HG02884 (cell line): ENCODE results near the gene RERE.

Experiments
- ATAC-seq: cut with Tn5 transposase; IDR thresholded peaks from one replicate; pipeline ENCODE4 v1.9.1; 2021; ENCODE audit warnings: mild to moderate bottlenecking, moderate library complexity; ENCODE audit not compliant: unreplicated experiment

Gene RERE

DNA sequence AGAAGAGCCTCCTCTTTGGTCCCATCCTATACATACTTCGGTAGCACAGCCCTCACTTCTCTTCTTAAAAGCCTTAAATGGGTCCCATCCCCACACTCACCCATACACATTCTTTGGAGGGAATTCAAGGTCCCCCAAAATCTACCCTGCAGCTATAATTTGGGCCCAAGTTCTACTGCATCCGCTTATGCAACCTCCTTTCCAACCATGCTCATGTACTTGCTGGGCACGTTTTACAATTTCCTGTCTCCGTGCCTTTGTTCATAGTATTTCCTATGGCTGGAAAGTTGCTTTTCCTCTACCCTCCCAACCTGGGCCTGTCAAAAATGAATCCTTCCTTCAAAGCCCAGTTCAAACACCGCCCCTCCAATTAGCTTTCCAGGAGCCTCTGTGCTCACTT lies 399.8 kb downstream of the RERE start:
- ATAC-seq, result no peak

DNA sequence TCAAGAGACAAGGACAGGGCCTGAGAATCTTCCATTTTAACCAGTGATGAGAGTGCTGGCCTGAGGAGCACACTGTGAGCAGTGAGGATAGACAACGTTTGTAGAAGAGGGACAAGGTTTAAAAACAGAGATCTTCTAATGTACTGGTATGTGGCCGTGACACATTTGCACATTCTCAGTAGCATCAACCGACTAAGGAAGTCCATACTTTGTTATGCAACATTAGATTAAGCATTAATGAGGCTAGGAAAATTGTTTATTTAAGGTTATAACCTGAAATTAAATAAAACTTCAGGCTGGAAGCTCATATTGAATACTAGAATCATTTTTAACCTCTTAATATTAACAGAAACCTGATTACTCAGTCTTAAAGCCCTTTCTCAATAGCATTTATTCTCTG lies 400.6 kb downstream of the RERE start:
- ATAC-seq, result no peak

DNA sequence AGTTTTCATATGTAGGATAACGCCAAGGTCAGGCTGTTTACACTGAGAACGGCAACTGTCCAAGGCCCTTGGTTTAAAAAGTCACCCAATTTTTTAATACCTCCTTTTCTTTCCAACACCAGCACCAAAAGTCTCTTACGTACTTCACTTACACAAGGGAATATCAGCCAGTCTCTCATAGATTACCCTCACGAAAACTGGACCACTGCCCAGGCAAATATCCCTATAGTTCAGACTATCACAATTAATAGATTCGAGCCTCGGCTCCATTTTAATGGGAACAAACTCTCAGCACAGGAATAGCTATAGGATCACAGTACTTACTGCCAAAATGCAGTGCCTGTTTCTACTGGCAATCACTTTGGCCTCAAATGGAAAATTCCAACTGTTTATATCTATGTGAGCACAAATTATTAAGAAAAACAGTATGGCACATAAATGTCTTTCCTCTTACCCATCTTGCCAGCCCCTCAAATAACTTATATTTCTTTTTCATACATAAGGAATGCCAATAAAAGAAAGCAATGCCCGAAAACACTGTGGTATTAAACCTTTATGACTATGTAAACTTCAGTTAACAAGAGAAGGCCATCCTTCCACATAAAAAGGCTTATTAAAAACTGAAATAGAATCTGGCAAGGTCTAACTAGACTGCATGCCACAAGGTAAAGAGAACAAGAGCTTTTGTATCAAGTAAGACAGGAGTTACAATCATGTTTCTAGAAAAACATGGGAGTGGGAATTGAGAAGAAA lies 401.7 kb downstream of the RERE start:
- ATAC-seq, result no peak

DNA sequence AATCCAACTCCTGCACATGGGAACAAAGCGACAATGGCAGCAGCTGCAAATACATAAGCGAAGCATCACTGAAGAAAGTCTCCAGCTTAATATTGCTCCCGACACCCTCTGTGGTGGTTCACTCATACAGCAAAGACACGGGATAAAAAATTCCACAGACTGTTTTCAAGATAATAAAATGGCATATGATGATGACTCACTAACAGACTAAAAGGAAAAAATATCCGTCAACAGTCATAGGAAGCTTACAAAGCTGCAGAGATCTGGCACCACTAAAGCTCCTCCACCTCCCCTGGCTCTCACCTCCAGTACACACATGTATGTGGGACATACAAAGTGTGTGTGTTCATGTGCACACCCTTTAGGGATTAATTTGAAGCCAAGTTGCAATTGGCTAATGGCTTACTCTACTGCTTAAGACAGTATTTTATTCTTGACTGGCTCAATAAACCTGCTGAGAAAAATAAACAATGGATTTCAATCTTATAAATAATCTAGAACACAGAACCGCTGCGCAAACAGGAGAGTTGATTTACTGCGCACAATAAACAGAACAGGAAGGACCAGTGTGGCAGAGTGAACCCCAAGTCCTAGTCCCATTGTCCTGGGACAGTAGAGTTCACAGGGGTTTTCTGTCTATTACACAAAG lies 405.1 kb downstream of the RERE start:
- no peak for ATAC-seq

DNA sequence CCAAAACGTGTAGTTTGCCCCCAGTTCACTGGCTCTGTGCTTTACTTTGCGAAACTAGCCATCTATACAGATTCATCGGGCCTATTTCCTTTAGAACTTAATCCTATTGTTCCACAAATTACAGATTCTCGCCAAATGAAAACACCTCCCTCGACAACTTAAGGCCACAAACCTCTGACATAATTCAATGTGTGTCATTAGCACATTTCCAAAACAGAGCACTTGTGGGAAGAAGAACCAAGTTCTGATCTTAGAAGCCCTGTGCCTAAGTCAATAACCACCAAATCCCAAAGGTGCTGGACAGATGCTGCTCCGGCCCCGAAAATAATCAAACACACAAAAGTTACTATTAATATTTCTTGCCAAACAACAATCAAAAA lies 405.6 kb downstream of the RERE start:
- ATAC-seq, result no peak

DNA sequence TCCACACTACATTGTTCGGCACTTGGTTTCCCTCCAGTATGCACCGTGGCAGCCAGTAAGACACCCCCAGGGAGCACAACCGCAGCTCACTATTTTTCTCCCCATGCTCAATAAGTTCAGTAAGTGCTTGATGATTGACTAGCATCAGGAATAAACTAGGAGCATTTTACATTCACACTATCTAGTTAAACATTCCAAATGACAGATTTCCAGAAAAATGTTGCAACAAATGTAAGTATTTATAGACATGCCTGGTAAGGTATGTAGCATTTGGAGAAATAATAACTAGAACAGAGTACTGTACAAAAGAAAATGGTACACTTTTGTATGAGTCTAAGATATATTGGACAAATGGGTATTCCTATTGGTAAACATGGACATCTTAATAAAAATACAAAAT lies 406.6 kb downstream of the RERE start:
- ATAC-seq, result no peak

DNA sequence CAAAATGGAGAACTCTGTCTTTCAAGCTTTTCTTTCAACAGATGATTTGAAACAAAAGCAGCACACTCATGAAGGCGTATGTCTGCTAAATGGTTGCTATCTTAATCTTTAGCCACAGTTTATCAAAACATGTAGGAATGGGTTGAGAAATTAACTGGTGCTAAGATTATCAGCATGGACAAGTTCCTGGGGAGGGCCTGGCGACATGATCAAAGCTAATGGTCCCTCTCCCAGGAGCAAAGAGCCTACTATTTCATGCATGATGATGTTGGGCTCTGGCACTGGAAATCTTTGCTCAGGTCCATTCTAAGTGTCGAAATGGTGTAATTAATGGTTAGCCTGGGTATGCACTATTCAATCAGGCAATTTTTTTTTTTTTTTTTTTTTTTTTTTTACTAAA lies 407.8 kb downstream of the RERE start:
- ATAC-seq, result no peak

DNA sequence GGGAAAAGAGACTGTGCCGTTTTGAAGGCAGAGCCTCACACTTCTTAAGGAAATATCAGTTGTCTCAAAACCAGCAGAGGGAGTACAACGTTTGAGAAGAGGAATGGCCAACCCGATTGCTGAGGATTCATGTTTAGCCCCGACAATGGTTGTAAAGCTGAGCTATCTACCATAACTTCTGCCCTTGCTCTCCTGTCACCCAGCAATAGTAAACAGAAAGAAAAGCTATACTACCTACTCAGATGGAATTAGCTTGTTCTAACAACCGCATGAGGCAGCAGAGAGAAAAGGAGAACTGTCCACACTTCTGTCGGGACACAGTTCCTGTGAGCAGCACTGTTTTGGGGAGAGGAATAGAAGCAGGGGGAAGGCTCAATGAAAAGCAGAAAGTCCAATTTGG lies 408.3 kb downstream of the RERE start:
- no peak for ATAC-seq

DNA sequence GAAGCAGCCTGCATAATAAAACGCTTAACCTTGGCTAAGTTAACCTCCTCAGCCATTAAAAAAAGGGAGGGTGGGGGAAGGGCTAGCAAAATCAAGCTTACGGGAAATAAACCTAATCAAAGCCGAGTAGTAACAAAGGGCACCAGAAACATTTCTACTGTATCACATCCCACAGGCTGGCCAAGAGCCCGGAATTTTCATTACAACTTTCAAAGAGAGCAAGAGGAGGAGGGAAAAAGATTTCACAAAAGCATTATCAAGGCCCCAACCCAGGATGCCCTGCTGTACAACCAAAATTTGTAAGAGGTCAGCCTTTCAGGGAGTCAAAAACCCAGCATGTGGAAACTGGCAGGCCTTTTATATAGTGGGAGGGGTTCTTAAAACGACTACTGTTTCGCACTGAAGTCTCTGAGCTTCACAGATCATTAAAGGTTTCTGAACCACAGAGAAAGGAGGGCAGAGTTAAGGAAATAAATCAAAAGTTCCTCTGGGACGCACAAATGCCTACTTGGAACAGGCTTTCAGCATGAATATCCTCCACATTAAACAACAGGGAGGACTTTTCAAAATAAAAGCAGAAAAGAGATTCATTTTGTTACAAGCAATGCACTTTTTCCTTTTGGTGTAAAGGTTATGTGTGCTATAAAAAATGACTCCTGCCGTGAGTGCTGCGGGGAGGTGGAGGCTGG lies 409.1 kb downstream of the RERE start:
- no peak for ATAC-seq

DNA sequence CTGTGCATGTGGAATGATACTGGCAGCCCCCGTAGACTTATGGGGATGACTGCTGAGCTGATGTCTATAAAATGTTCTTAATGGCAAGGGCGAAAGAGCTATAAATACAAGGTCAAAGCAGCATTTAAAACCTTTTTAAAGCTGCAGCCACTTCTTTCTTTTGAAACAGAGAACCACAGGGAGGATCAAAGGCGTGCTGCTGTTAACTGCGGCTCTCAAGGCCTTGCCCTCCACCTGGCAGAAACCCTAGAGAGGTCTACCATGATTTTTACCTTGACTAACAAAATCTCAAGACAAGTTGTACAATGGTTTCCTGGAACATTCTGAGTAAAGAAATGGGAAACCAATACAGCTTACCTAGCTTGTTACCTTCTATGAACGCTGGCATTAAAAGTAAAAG lies 409.8 kb downstream of the RERE start:
- ATAC-seq, result no peak

DNA sequence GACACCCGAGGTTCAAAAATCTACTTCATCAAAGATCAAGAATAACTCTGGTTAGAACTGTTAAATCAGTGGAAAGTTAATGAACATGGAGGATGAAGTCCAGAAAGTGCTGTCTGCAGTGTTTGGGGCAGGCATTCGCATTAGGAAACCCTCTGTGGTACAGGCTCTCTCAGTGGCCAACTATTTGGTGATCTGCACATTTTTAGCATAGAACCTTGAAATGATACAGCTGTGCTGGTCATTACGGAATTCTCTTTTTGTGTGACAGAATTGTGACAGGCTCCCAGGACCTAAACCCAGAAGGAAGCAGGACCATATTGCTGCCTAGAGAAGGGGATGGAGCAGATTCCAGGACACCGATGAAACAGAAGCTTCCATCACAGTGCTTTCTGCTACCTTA lies 410.5 kb downstream of the RERE start:
- no peak for ATAC-seq

DNA sequence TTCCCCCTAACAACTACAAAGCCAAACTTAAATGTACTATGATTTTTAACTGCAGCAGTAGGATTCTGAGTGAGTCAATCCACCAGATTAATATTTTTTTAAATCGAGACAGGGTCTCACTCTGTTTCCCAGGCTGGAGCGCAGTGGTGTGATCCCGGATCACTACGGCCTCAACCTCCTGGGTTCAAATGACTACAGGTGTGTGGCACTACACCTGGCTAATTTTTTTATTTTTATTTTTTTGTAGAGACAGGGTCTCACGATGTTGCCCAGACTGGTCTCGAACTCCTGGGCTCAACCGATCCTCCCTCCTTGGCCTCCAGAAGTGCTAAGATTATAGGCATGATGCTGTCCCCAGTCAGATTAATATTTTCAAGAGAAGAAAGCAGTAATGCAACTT lies 411.4 kb downstream of the RERE start:
- ATAC-seq, result no peak

DNA sequence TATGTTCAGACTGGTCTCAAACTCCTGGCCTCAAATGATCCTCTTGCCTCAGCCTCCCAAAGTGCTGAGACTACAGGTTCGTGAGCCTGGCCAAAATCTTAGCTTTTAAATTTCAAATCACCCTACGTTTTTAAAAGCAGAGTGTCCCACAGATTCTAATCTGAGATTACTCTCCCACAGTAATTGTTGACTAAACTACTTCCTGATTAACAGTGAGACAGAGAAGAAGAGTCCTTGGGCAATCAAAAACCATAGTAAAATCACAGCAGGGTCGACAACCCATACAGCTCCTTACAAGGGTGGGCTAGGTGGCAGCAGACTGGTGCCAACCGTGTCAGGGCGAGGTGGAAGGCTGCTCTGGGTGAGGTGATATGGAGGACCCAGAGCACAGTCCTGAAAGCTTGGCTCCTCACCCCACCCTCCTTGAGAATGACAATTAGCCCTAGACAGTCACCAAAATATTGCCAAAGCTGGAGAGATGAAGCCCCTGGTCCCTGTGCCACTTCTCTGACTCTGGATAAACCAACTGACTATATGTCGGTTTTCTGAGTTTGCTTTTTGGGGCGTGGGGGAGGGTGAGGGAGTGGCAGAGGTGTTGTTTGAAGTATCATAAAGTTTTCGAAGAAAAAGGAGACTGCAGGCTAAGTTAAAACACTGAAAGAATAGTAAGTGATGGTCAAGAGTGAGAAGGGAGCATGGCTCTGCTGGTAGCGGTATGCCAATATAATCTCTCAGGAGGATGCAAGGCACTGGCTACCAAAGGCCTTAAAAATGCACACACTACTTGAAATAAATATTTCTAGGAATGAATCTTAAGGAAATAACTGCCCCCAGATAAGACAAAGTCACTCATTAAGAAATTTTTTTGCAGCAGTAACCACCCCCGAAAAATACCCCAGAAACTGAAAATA lies 412.7 kb downstream of the RERE start:
- ATAC-seq, result no peak

DNA sequence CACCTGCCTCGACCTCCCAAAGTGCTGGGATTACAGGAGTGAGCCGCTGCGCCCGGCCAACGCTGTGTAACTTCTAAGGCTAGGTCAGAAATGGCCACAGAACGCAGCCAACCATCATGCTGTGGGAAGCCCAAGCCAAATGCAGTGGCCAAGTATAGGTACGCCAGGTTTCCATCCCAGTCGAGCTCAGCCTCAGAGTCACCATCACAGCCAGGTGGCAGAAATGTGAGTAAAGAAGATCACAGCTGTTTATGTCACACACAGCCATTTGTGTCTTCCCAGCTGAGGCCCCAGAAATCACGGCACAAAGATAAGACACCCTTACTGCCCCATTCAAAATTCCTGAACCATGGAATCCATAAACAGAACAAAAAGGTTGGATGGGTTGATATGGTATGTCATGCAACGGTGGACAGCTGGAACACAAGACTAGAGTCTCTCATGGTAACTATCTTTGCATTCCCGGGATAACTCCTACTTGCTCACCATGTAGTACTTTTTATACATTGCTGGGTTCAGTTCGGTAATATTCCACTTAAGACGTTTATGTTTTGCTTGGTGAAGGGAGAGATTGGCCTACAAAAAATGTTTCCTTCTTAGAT lies 415.2 kb downstream of the RERE start:
- no peak for ATAC-seq

DNA sequence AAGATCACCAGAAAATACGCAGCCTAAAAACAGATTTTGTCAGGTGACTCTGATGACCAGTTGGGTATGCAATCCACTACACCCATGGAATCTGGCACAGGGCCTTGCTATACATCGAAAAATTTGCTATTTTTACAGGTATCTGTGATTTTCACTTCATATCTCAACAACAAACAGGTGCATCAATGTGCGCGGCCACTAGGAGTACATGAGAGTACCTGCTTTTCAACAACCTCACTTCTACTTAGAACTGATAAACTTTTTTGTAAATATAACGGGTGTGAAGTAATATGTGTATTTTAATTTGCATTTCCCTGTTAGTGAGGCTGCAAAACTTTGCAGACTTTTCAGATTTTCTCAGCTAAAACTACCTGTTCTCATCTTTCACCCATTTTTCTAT lies 418.8 kb downstream of the RERE start:
- no peak for ATAC-seq

DNA sequence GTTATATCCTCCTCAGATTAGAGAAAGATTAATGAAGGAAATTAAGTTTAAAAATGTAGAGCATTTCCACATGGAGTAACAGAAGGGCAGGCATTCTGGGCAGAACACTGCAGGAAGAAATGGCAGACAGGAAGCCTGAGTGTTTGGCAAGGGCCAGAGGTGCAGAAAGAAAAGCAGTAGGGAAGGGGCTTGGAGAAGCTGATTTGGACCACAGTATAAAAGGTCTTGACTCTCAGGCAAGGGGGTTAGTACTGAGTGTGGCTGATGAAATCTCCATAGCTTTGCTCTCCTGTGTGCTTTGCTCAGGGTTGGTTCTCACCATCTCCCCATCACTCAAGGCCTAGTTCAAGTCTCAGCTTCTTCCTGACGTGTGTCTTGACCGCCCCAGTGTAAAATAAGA lies 419.4 kb downstream of the RERE start:
- no peak for ATAC-seq

DNA sequence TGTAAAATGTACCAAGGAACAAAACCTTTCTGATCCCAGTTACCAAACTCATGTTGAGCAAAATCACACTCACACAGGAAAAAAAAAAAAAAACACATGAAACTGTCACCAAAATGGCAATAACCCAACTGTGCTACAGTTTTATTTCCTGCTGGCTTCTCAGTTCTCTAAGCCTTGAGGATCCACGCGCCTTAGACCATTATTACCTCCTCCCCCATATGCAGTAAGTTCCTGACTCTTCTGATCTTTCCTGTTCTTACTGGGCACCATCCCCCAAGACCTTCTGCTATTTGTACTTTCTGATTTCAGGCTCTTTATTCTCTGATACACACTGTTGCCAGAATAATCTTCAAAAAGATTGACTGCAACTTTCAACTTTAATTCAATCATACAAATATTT lies 419.9 kb downstream of the RERE start:
- ATAC-seq, result no peak

DNA sequence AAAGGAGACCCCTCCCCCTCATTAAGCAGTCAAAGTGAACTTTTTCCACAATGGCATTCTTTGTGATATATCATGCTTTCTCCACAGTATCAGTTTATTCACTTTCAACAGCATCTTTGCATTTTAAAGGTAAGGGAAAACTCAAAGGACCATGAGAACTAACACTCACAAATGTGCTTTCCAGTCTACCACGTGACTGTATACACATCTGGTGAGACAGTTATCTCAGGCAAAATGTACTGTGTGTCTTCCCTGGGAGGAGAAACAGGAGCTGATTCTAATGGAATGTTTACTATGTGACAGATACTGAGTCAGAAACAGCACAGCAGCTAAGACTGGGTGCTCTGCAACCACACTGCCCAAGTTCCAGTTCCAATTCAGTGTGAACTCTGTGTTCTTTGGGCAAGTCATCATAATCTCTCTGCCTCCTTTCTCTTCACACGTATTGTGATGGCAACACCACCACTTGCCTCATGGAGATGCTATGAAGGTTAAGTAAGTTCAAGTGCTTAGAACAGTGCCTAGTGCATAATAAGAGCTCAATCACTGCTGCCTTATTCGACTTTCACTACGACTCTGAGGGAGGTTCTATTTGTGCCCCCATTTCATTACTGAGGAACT lies 420.5 kb downstream of the RERE start:
- no peak for ATAC-seq

DNA sequence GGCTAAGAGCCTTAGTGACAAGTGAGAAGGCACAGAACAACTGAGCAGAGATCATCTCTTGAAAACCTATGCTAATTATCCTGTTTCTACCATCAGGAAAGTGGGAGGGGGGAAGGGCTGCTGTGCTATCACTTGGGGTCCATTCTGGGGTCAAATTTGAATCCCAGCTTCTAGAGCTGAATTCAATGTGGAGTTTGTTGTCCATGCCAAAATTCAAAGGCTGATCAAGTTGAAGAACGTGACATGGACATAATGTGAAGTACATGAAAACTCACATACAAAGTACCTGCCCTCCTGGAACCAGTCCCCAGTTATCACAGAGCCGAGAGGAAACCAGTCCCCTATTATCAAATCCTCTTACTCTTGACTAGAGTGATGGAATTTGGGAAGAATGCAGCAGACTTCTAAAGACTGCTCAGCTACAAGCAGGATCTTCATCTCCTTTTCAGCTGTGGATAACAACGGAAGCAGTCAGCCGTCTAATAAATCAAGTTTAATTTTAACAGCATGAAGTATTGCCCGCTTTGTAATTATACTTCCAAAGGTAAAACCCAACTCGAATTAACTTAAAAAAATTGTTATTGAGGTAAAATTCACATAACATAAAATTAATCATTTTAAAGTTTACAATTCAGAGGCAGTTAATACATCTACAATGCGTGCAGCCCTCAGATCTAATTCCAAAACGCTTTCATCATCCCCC lies 421.2 kb downstream of the RERE start:
- ATAC-seq, result no peak

DNA sequence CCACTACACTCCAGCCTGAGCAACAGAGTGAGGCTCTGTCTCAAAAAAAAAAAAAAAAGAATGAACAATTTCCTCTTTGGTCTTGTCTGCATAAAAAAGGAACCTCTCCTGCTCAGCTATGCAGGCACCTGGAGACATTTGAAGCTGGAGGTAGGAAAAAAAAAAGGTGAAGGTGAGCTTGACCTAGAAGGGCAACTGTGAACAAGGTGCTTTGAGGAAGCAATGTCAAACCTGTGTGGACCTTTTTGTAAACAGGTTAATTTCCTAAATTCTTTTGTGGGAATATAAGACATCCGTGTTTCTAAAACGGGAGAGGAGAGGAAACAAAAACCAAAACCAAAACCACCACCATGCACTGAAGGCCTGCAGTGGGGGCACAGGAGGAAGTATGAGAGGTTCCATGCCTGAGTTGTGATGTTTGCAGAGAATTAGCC lies 422.0 kb downstream of the RERE start:
- no peak for ATAC-seq
